OCI-LY3 (cell line): ENCODE measurements around the gene SLAIN2.

Source experiments
- H2AFZ ChIP-seq: fragments of 200-600, 300-600 bp; shearing (Covaris generic); 2 replicates; pipeline ENCODE4 v1.6.0; 2014; ENCODE audit warnings: antibody characterized with exemption, low read depth, low read length
- H3K27ac ChIP-seq: fragments of 200-600, 300-600 bp; sonication (generic); 2 replicates; pipeline ENCODE4 v1.5.1; 2014; ENCODE audit warnings: mild to moderate bottlenecking, low read length, moderate library complexity, mixed read lengths
- H3K27me3 ChIP-seq: fragments of 200-600, 300-600 bp; sonication (generic); 2 replicates; pipeline ENCODE4 v1.6.1; 2014; ENCODE audit warnings: low read depth, low read length, mixed read lengths
- H3K36me3 ChIP-seq: fragments of 200-600, 300-600 bp; sonication (generic); replicated peaks from 2 replicates; pipeline ENCODE3; 2014; ENCODE audit warnings: low read depth, low read length, mixed read lengths
- H3K4me1 ChIP-seq: fragments of 300-600, 200-600 bp; sonication (generic); 2 replicates; pipeline ENCODE4 v1.6.1; 2014; ENCODE audit warnings: low read length, mixed read lengths
- H3K4me2 ChIP-seq: fragments of 200-600, 300-600 bp; sonication (generic); 2 replicates; pipeline ENCODE4 v1.6.1; 2014; ENCODE audit warnings: low read length, mixed read lengths
- H3K4me3 ChIP-seq: fragments of 300-600, 200-600 bp; sonication (generic); 2 replicates; pipeline ENCODE4 v1.5.1; 2014; ENCODE audit warnings: antibody characterized with exemption, mild to moderate bottlenecking, low read length, moderate library complexity
- H3K79me2 ChIP-seq: fragments of 300-600, 200-600 bp; shearing (Covaris generic); 2 replicates; pipeline ENCODE4 v1.6.1; 2014; ENCODE audit warnings: mild to moderate bottlenecking, low read length, mixed read lengths
- H3K9ac ChIP-seq: fragments of 300-600, 200-600 bp; shearing (Covaris generic); 2 replicates; pipeline ENCODE4 v1.6.0; 2014; ENCODE audit warnings: mild to moderate bottlenecking, low read length, moderate library complexity
- H3K9me3 ChIP-seq: fragments of 200-600, 300-600 bp; shearing (Covaris generic); 2 replicates; pipeline ENCODE4 v1.6.1; 2014; ENCODE audit warnings: low read length, mixed read lengths; ENCODE audit not compliant: insufficient read depth
- H4K20me1 ChIP-seq: fragments of 200-600, 300-600 bp; sonication (generic); 2 replicates; pipeline ENCODE4 v1.6.1; 2016; ENCODE audit warnings: low read length, mixed read lengths; ENCODE audit not compliant: insufficient read depth
- CTCF ChIP-seq: fragments of 200-600, 300-600 bp; sonication (generic); IDR thresholded peaks from 2 replicates; pipeline ENCODE4 v1.5.1; 2014; ENCODE audit warnings: antibody characterized with exemption, low read length, low read depth
- EZH2phosphoT487 ChIP-seq: fragments of 200-600 bp; shearing (Covaris generic); IDR thresholded peaks from 2 replicates; pipeline ENCODE4 v1.6.1; 2018; ENCODE audit warnings: antibody characterized with exemption, mixed run types, low read depth

SLAIN2 gene

GRCh38 chr4:48410812-48411211, 69.5 kb downstream of the SLAIN2 start:
- no peak overlapping the region for H2AFZ ChIP-seq

GRCh38 chr4:48420144-48420543, 78.8 kb downstream of the SLAIN2 start:
- Histone ChIP-seq H3K4me2 (no peak overlapping the region), H3K4me1 (no peaks in the 10 kb centered on the region), H3K4me3 (no peak overlapping the region), H3K27ac (no peak overlapping the region), H3K36me3 (peaks cover 9% of the 10 kb centered on the region), H3K79me2 (no peaks in the 10 kb centered on the region), H2AFZ (no peak overlapping the region), H4K20me1 (no peaks in the 10 kb centered on the region), H3K9me3 (no peaks in the 10 kb centered on the region), H3K27me3 (no peaks in the 10 kb centered on the region), H3K9ac (no peak overlapping the region)
- TF ChIP-seq CTCF (no peak), EZH2phosphoT487 (no peak)

More at GRCh38 chr4:48410812-48411211, 69.5 kb downstream of the SLAIN2 start:
- no peak for TF ChIP-seq CTCF
- TF ChIP-seq EZH2phosphoT487, result no peak
- Histone ChIP-seq H3K79me2 (no peaks in the 10 kb centered on the region), H3K4me3 (no peak overlapping the region), H3K27ac (no peak overlapping the region), H3K4me1 (no peaks in the 10 kb centered on the region), H3K9me3 (no peaks in the 10 kb centered on the region), H3K36me3 (no peaks in the 10 kb centered on the region), H3K27me3 (no peaks in the 10 kb centered on the region), H3K9ac (no peak overlapping the region), H3K4me2 (no peak overlapping the region), H4K20me1 (no peaks in the 10 kb centered on the region; the same call in 1 of the 2 replicates)

GRCh38 chr4:48421101-48421500, 79.8 kb downstream of the SLAIN2 start:
- H3K4me3 ChIP-seq, result no peak overlapping the region
- H3K27me3 ChIP-seq, result no peaks in the 10 kb centered on the region
- H3K4me2 ChIP-seq, result no peak overlapping the region
- peaks cover 9% of the 10 kb centered on the region for H3K36me3 ChIP-seq
- no peaks in the 10 kb centered on the region for H3K4me1 ChIP-seq
- H3K9me3 ChIP-seq, result no peaks in the 10 kb centered on the region
- H3K79me2 ChIP-seq, result no peaks in the 10 kb centered on the region
- H3K9ac ChIP-seq, result no peak overlapping the region
- H2AFZ ChIP-seq, result no peak overlapping the region
- no peak overlapping the region for H3K27ac ChIP-seq
- no peak for TF ChIP-seq EZH2phosphoT487
- TF ChIP-seq CTCF, result no peak
- no peaks in the 10 kb centered on the region for H4K20me1 ChIP-seq

- Histone ChIP-seq H3K4me2 (no peak overlapping the region), H3K4me1 (peaks cover 7% of the 10 kb centered on the region; the same call in 1 of the 2 replicates), H3K9ac (no peak overlapping the region), H3K4me3 (no peak overlapping the region), H3K79me2 (no peaks in the 10 kb centered on the region), H2AFZ (no peak overlapping the region), H4K20me1 (no peaks in the 10 kb centered on the region), H3K27me3 (no peaks in the 10 kb centered on the region), H3K9me3 (no peaks in the 10 kb centered on the region), H3K27ac (no peak overlapping the region), H3K36me3 (no peaks in the 10 kb centered on the region)
- no peak for TF ChIP-seq EZH2phosphoT487
- TF ChIP-seq CTCF, result no peak
Measured at GRCh38 chr4:48428926-48429325, 87.6 kb downstream of the SLAIN2 start.
